Measurements from ENCODE around the gene ABCD1.
"Not testable (repeated sequence)": the region's sequence is repeated elsewhere in the genome, so short reads cannot be mapped to it uniquely, and the experiment has no call there.

Gene ABCD1

DNA sequence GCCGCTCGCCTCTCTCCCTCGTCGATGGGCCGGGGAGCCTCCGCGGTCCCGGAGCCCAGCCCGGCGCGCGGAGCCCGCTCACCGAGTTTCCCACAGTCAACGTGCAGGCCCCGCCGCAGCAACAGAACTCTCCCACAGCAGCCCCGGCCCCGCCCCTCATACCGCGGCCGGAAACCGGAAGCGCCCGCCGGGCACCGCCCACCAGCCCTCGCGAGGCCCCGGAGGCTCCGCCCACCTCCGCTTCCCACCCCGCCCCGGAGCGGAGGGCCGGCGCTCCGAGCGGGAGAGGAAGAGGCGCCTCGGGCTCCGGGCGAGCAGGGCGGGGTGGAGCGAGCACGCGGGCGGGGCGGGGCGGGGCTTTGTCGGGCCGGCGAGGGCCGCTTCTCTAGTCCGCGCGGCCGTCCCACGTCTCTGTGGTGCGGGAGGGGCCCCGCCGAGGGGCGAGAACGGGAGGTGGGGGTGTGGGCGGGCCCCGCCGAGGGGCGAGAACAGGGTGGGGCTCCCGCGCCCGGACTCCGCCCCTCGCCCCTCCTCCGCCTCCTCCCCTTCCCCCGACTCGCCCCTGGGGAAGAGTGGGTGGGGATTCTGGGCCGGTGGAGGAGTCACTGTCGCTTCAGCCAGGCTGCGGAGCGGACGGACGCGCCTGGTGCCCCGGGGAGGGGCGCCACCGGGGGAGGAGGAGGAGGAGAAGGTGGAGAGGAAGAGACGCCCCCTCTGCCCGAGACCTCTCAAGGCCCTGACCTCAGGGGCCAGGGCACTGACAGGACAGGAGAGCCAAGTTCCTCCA, at the start of gene ABCD1, which contains the start of gene BCAP31:
Gene ABCD1 (plus strand): TSS at position 605 of the 787 bp plus-strand sequence. CDS start 411 bp downstream, outside the sequence.
Gene BCAP31 (minus strand): TSS at position 136 of the 787 bp plus-strand sequence. CDS start 1,143 bp downstream, outside the sequence.
- DNase-seq, result peak; percentile 72

DNA sequence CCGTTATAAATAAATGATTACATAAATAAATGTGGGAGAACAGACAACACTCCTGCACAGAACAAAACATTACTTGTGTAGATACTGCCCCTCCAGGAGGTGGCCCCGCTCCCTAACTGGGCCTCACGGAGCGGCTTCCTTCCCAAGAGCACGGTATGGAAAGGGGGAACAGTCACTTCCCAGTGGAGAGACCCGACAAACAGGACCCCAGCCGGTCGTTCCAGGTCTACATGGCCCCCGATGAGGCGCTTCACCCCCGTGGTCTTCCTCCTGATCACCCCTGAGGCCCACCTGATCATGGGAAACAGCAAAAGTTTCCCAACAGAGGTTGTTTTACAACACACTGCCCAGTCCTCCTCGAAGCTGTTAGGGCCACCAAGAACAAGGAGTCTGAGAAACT, 43.5 kb upstream of the ABCD1 start:
- no peak for DNase-seq

DNA sequence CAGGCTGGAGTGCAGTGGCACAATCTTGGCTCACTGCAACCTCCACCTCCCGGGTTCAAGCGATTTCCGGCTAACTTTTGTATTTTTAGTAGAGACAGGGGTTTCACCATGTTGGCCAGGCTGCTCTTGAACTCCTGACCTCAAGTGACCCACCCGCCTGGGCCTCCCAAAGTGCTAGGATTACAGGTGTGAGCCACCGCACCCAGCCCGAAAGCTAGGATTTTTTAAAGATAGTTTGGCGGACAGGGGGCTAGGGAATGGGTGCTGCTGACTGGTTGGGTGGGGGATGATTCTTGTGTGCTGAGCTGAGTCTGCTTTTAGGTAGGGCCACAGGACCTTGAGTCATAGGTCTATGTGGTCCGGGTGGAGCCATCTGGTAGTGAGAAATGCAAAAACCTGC, 41.2 kb upstream of the ABCD1 start:
- DNase-seq, result not testable (repeated sequence)

DNA sequence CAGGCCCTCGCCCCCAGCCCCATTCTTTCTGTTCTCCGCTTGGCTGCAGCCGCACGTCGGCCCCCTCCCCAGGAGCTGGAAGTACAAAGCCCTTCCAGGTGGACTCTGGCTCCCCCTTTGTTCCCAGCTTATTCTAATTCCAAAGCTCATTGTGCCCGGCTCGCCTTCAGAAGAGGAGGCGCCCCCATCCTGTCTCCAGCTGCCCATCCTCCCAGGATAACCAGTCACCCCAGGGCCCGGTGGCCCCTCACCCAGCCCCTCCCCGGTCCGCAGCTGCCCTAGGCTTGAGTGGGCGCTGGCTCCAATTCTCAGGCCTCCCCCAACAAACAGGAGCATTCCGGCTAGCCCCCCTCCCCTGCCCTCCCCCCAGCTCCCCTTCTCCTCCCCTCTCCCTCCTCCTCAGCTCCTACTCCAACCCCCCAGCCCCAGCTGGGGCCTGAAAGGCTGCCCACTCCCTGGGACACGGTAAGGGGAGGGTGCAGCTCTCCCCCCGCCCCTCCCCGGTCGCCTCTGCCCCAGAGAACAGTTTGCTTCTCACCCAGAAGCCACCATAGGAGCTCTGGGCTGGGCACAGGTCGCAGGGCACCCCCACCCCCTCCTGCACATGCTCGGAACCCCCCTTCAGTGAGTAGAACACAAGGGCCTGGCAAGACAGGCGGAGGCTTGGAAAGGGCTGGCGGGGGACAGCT, 40.0 kb upstream of the ABCD1 start:
- no peak for DNase-seq

DNA sequence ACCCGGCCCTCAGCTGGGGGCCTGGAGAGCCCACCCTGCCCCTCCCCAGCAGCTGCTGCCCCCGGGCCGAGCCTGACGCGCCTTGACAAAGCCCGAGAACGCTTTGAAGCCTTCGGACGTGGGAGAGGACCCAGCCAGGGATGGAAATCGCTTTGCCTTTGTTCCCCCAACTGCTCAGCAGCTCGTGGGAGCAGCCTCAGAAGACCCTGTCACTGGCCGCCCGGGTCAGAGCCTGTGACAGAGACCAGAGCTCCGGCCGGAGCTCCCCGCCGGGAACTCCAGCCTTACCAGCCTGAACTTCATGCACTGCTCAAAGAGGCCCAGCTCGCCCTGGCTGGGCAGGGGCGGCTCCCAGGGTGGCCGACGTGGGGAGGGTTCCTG, 39.5 kb upstream of the ABCD1 start:
- no peak for DNase-seq

DNA sequence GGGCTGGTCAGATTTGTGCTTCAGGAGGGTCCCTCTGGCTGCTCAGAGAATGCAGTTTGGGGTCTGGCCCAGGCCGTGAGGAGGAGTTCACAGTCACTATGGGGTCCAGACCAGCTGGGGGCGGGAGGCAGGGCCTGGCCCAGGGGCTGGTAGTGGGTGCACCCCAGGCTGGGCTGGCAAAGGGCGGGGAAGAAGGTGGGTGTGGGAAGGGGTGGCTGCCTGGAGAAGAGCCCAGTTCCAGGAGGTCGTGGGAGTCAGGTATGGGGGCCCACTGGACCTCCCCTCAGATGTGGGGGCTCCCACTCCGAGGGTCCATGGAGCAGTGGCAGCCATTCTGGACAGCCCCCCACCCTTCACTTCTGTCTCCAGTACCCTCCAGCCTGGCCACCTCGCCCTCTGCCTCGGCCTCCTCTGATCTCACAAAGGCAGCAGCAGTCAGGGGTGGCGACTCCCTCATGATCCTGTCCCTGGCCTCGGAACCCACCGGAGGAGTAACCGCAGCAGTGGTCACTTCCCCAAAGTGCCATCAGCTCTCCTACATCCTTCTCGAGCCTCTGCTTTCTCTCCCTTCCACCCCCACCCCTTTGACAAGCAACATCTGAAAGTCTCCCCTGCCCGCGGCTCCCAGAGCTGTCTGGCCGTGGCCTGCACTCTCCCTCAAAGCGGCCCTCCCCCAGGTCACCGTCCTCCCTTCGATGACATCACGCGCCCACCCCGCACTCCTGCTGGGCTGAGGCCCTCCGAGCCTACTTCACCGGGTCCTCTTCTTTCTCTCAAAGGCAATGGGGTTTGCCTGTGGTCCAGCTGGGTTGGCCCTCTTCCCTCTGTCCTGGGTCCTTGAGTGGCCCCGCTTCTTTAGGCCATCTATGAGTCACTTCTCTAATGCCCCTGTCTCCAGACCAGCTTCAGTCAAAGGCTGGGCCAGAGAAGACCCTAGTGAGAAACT, 38.6 kb upstream of the ABCD1 start:
- DNase-seq, result no peak

DNA sequence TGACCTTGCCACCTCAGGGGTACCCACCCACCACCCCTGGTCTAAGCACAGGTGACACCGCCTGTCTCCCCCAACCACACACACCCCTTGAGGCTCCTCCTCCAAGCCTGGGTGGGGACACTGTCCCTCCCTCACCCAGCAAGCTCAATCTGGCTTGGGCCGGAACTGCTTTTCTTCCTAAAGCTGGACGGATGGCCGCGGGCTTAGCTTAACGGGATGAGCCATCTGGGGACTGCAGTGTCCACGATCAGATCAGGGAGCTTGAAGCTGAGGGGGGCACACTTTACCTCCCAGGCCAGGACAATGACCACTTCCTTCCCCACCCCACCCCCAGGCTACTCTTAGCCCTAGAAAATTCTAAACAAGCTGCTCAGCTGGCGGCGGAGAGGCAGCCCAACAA, 37.9 kb upstream of the ABCD1 start:
- DNase-seq, result no peak

DNA sequence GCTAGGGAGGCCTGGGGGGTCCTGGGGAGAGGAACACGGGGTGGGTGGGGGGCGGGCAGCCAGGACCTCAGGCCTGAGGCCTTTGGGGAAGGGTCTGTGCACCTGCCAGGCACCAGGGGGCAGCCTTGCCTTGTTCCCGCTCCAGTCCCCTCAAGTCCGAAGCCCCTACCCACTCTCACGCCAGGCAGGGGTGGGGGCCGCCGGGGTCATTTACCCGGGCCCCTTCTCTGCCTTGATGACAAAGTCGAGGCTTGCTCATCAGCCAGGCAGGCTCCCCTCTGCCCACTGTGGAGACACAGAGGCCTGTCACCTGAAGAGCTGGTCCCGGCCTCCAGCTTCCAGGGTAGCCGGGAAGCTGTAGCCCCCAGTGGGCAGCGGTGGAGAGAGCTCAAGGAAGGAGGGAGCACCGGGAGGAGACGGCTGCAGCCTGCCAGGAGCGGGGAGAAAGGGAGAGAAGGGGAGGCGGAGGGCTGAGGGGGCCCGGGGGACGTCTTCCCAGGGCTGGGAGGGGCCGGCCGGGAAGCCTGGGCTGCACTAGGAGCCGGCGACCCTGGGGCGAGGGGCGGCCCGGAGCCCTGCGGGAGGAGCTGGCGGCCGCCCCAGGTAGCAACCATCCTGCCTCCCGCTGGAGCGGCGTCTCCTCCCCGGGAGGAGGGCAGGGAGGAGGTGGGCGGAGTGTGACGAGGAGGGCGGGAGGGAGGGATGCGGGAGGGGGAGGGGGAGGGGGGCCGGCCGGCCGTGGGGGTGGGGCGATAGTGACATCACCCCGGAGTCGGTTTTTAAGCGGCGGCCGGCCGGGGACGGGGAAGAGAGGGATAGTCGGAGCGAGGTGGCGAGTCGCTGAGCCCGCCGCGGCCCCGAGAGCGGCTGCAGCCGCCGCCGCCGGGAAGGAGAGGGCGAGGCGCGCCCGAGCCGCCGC, 37.3 kb upstream of the ABCD1 start, which contains the start of gene SLC6A8:
Gene SLC6A8 (plus strand): TSS at position 806 of the 919 bp plus-strand sequence. CDS start 649 bp downstream, outside the sequence.
- no peak for DNase-seq

DNA sequence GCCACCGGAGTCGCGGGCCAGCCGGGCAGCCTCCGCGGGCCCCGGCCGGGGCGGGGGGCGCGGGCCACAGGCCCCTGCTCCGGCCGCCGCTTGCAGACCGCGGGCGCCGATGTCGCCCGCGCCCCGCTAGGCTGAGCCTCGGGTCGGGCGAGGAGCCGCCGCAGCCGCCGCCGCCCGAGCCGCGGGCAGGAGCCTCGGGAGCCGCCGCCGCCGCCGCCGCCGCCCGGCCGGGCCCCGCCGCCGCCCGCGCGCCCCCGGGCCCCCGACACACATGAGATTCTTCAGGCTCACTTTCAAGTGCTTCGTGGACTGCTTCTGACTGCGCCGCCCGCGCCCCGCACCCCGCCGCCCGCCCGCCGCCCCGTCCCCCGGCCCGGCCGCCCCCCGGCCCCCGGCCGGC, 36.6 kb upstream of the ABCD1 start:
- DNase-seq, result no peak

DNA sequence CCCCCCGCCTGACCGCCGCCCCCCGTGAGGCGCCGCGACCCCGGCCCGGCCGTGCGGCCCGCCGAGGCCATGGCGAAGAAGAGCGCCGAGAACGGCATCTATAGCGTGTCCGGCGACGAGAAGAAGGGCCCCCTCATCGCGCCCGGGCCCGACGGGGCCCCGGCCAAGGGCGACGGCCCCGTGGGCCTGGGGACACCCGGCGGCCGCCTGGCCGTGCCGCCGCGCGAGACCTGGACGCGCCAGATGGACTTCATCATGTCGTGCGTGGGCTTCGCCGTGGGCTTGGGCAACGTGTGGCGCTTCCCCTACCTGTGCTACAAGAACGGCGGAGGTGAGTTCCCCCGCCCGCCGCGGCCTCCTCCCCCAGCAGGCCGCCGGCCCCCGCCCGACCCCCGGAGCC, 36.1 kb upstream of the ABCD1 start:
- no peak for DNase-seq

DNA sequence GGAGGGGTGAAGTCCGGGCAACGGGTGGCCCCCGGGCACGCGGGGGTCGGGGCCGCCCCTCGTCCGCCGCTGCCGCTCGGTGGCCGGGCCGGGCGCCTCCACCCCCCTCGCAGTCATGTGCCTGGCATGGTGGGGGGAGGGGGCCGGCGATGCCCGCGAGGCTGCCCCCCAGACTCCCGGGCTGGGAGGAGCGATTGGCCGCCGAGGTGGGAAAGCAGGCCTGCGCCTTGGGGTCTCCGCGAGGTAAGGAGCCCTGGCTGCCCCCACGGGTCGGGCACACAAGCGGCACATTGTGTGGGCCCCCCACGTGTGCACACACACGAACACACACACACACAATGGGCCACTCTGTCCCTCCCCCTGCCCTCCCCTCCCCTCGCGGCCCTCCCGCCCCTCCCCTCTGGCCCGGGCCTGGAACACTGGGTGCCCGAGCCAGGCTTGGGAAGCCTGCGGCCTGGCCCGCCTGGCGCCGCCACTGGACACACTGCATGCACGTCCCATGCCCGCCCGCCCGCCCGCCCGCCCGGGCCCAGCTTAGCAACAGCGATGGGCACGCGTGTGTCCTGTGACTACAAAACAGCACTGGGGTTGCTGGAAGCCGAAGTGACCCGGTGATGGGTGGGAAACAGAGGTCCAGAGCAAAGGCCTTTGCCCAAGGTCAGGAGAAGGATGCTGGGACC, 35.6 kb upstream of the ABCD1 start:
- DNase-seq, result no peak

DNA sequence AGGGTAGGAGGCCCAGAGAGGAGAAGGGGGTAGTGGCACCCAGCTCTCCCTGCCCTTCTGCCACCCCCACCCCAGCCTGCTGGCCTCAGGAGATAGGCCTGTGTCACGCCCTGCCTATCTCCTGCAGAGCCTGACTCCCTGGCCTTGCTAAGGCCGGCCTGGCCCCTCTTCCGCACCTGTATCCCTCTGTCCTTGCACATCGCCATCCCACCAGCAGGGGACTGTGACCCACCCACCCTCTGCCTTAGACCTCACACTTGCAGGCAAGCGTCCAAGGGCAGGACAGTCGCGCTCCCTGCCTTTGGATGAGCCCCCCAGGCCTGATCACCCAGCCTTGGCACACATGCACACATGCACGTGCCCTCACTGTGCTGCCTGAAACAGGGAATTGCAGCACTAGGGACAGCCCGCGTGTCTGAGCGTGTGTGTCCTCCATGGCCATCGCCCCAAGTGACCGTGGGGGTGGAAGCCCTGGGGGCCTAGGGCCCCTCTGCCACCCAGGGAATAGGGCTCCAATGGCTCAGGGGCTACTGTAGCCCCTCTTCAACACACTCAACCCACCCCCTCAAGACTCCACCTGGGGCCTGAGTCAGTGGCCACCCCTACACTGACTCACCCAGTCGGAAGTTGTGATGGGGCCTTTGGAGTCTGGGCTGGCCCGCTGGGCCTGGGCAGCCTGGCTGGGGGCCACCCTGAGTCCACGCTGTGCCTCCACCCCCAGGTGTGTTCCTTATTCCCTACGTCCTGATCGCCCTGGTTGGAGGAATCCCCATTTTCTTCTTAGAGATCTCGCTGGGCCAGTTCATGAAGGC, 34.8 kb upstream of the ABCD1 start:
- DNase-seq, result no peak

DNA sequence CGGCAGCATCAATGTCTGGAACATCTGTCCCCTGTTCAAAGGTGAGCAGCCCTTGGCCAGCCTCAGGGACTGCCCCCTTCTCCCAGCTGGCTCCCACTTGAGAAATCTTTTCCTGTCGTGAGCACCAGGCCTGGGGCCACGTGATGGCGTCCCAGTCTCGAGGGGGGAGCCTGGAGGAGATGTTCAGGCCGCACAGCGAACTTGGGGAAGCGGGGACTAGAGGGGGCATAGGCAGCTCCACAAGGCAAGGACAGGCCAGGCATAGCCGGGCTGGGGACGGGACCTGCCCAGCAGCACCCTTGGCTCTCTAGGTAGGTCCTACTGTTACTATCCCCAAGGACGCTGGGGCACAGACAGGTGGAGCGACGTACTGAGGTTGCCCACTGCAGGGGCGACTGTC, 34.2 kb upstream of the ABCD1 start:
- no peak for DNase-seq

DNA sequence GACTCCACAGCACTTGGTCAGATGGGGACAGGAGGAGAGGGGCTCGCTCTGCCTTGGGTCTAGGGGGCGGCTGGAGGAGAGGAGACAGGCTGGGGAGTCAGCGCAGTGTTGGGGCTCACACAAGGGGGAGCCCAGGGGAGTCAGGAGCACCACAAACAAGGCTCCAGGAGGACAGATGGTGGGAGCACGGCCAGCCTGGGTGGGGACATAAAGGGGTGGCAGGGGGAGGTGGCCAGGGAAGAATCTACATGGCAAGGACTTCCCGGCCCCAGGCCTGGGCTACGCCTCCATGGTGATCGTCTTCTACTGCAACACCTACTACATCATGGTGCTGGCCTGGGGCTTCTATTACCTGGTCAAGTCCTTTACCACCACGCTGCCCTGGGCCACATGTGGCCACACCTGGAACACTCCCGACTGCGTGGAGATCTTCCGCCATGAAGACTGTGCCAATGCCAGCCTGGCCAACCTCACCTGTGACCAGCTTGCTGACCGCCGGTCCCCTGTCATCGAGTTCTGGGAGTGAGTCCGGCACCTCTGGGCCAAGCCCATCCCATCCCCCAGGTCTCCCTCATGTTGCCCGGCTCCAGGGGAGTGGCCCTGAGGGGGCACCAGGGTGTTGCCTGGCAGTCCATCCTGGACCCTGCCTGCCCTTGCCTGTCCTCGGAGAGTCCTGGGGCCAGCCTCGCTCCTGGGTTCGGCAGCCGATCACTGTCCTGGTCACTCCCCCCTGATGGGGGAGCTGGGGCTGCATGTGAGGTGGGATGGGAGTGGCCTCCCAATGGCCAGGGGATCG, 33.4 kb upstream of the ABCD1 start:
- not testable (repeated sequence) for DNase-seq

DNA sequence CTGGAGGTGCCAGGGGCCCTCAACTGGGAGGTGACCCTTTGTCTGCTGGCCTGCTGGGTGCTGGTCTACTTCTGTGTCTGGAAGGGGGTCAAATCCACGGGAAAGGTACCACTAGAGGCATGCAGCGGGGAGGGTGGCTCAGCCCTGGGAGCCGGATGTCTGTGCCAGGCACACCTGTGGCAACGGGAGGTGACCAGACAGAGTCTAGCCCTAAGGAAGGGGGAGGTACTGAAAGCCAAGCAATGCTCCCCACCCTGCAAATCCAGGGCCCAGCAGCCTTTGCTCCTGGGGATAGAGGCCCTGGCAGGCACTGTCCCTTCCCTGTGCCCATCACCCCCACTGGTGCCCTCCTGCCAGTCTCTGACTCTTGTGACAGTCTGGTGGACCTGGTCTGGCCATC, 32.7 kb upstream of the ABCD1 start:
- DNase-seq, result no peak

DNA sequence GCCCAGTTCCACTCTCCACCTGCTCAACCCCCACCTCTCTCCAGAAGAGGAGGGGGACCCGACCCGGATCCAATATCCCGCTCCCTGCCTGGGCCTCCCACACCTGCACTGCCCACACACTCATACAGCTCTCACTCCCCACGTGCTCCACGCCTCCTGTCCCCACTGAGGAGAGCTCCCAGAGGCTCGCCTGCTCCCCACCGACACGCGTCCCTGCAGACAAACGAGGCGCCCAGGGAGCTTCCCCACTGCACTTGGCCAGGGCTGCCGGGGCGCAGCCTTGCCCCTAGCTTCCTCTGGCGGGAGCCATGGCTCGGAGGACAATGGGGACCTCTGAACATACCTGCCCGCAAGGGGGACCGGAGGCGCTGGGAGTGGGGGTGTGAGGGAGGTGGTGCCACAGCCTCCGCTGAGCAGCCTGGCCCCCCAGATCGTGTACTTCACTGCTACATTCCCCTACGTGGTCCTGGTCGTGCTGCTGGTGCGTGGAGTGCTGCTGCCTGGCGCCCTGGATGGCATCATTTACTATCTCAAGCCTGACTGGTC, 32.0 kb upstream of the ABCD1 start:
- no peak for DNase-seq

DNA sequence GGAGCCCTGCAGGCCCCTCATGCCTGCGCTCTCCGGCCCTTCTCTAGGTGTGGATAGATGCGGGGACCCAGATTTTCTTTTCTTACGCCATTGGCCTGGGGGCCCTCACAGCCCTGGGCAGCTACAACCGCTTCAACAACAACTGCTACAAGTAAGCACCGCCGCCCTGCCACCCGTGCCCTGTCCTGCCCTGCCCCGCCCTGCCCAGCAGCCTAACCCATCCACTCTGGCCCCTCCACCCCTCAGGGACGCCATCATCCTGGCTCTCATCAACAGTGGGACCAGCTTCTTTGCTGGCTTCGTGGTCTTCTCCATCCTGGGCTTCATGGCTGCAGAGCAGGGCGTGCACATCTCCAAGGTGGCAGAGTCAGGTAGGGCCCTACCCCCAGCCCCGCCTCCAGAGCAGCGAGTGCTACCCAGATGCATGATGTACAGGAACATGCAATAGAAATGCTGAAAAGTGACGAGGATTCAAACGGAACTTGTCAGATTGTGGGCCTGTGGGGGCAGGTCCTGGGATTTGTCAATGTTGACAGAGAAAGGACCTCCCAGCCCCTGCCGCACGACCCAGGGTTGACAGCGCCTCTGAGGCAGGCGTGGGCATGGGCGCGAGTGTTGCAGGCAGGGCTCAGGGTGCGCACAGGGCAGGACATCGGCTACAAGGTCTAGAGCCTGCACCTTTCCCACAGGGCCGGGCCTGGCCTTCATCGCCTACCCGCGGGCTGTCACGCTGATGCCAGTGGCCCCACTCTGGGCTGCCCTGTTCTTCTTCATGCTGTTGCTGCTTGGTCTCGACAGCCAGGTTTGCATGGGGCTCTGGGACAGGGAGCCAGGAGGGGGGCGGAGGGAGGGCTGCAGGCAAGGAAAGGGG, 31.2 kb upstream of the ABCD1 start:
- no peak for DNase-seq

DNA sequence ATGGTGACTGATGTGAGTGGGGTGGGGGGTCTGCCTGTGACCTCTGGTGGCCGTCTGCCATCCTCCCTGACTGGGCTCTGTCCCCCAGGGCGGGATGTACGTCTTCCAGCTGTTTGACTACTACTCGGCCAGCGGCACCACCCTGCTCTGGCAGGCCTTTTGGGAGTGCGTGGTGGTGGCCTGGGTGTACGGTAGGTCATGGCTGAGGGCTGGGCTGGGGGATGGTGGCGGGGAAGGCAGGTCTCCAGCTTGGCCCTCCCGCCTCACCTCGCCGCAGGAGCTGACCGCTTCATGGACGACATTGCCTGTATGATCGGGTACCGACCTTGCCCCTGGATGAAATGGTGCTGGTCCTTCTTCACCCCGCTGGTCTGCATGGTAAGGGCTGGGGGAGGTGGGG, 30.4 kb upstream of the ABCD1 start:
- DNase-seq, result not testable (repeated sequence)
